Measurements from ENCODE around the gene IL34.

IL34 gene

DNA sequence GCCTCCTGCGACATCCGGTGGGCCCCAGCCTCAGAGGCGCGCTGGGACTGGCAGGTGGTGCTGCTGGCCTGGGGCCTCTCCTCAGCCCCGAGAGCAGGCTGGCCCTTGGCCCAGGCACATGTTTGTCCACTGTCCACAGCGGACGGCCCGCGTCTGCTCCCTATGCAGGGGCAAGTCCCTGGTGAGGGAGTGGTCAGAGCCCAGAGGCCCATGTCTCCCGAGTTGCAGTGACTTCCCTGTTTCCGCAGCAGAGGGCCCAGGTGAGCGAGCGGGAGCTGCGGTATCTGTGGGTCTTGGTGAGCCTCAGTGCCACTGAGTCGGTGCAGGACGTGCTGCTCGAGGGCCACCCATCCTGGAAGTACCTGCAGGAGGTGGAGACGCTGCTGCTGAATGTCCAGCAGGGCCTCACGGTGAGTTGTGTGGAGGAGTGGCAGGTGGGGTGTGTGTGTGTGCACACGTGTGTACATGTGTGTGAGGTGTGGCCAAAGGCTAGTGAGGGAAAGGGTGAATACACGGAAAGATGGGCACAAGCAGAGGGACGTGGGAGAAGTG is 10.4 kb downstream of the IL34 start:
- no peak overlapping the region; the same call in 1 of the 2 replicates for H3K27ac ChIP-seq
- TF ChIP-seq CTCF (conservative IDR thresholded peaks at IDR 0.05) = peak; percentile 62

DNA sequence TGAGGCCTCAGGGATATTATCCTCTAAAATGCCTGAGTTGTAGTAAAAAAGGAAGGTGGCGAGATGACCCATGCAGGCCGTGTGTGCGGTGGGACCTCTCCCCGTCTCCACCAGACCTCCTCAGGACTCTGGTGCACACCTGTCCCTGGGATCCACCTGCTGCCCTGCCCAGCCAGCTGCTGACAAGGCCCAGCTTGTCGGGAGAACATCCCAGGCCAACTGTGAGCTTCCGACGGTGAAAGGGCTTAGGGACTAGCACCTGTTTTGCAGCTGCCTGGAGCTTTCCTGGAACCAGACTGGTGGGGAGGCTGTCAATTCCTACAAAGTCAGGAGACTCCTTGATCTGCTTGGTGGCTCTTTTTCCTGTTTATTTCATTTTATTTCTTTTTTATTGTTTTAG is 11.6 kb downstream of the IL34 start:
- no peak overlapping the region for H3K27ac ChIP-seq
- no peak for TF ChIP-seq CTCF (conservative IDR thresholded peaks at IDR 0.05)

DNA sequence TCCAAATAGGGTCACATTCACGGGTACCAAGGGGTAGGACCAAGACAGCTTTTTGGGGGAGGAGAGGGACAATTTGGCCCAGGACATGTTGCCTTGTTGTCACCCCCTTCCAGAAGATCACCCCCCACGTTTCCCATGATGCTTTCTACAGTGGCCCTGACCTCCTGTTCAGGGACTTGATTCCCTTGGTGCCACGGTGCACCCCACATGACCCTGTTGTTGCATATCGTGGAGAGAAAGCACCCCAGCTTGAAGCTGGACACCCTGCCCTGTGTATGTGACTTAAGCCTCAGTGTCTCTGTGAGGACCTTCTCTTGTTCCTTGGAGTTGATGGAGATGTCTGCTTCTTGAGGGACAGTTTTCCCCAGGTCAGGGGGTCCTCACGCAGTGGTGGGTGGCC is 12.6 kb downstream of the IL34 start:
- TF ChIP-seq CTCF (conservative IDR thresholded peaks at IDR 0.05) = no peak
- no peak overlapping the region for H3K27ac ChIP-seq

DNA sequence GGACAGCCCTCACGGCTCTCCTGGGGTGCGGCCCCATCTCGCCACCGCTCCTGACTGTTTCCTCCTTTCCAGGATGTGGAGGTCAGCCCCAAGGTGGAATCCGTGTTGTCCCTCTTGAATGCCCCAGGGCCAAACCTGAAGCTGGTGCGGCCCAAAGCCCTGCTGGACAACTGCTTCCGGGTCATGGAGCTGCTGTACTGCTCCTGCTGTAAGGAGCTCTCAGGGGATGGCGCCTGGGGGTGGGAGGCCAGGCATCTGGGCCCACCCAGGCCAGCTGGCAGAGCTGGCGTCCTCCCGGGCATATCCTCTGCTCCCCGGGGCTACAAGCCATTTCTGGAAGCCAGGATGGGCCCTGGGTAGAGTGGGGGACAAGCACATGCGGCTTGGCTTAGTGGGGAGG is 13.2 kb downstream of the IL34 start:
- no peak overlapping the region for H3K27ac ChIP-seq
- no peak for TF ChIP-seq CTCF (conservative IDR thresholded peaks at IDR 0.05)

DNA sequence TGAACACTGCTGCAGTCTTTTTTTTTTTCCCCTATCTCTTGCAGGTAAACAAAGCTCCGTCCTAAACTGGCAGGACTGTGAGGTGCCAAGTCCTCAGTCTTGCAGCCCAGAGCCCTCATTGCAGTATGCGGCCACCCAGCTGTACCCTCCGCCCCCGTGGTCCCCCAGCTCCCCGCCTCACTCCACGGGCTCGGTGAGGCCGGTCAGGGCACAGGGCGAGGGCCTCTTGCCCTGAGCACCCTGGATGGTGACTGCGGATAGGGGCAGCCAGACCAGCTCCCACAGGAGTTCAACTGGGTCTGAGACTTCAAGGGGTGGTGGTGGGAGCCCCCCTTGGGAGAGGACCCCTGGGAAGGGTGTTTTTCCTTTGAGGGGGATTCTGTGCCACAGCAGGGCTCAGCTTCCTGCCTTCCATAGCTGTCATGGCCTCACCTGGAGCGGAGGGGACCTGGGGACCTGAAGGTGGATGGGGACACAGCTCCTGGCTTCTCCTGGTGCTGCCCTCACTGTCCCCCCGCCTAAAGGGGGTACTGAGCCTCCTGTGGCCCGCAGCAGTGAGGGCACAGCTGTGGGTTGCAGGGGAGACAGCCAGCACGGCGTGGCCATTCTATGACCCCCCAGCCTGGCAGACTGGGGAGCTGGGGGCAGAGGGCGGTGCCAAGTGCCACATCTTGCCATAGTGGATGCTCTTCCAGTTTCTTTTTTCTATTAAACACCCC is 13.8 kb downstream of the IL34 start:
- H3K27ac ChIP-seq = no peak overlapping the region
- no peak for TF ChIP-seq CTCF (conservative IDR thresholded peaks at IDR 0.05)

DNA sequence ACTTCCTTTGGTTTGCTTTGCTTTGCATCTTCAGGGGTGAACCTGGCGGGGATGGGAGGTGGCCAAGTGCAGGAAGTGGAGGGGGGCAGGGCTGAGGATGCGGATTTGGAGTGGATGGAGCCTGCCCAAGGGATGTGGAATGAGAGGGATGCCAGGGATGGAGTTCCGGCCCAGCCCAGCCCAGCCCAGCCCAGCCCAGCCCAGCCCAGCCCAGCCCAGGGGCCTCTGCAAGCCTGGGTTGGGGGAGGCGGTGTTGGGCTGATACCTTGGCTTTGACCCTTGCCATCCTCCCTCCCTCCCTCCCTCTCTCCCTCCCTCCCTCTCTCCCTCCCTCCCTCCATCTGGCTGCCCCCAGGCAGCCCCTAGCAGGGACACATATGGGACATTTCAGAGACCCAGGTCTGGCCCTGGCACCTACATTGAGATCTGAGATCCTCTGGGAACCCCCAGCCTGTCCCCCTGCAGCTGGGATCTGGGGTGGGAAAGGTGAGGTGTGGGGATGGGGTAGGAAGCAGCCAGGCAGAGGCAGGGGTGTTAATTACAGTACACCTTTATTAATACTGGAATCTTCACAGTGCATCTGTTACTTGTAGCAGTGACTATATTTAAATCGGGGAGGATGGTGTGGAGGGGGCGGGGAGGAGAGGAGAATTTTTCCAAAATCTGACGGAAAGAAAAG is 14.5 kb downstream of the IL34 start:
- no peak overlapping the region for H3K27ac ChIP-seq
- TF ChIP-seq CTCF (conservative IDR thresholded peaks at IDR 0.05) = no peak

DNA sequence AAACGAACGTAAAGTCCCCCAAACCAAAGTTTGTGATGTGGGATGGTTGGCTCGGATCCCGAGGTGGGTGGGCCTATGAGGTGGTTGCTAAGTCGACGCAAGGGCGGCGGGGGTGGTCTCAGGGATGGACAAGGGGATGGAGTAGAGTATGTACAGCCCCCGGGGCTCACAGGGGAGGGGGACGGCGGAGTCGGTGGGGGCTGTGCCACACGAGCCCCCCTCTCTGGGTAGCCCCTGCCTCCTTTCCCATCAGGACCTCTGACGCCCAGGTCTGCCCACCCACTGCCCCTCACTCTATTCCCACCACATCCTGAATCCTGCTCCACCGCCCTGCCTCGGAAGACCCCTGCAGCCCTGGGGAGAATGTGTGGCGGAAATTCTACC is 15.2 kb downstream of the IL34 start:
- H3K27ac ChIP-seq = no peak overlapping the region
- no peak for TF ChIP-seq CTCF (conservative IDR thresholded peaks at IDR 0.05)

All from VCaP (cell line).